Activated CD8-positive, alpha-beta T cell treated with anti-CD3 and anti-CD28 coated beads, Interleukin-2, amount 10 ng/mL, durations not matched to agents 7 days and 5 days (primary cell): Measurements from ENCODE around the gene RFX7. TPM values are rescaled to one million over a fixed set of nuclear protein-coding genes. Genes with fewer than 3 reads are reported as not detected.

Experiments
- ATAC-seq: fragments of 150-1000 bp; cut with Tn5 transposase; one replicate; pipeline ENCODE4 v1.10.0; 2021; ENCODE audit warnings: moderate library complexity
- CTCF ChIA-PET: fragments of 350-600 bp; sonication (Branson Sonifier 250); formaldehyde crosslinking; loops from one replicate; lab custom pipeline; 2021; ENCODE audit warnings: antibody characterized with exemption; lab: Charles Lee
- POLR2A ChIA-PET: fragments of 350-600 bp; sonication (Branson Sonifier 250); formaldehyde crosslinking; loops from one replicate; lab custom pipeline; 2021; ENCODE audit warnings: antibody characterized with exemption; lab: Charles Lee
- DNase-seq: peaks from one replicate; pipeline ENCODE4 v3.0.0-alpha.2; 2020
- H3K27ac Mint-ChIP-seq: one replicate; pipeline ENCODE4 v1.8.0; 2021; ENCODE audit warnings: mild to moderate bottlenecking, mixed read lengths
- H3K27me3 Mint-ChIP-seq: one replicate; pipeline ENCODE4 v1.8.0; 2021; ENCODE audit warnings: low read depth, mixed read lengths
- H3K36me3 Mint-ChIP-seq: one replicate; pipeline ENCODE4 v1.8.0; 2021; ENCODE audit warnings: low read depth, mixed read lengths
- H3K4me1 Mint-ChIP-seq: one replicate; pipeline ENCODE4 v1.8.0; 2021; ENCODE audit warnings: low read depth, mixed read lengths
- H3K4me3 Mint-ChIP-seq: one replicate; pipeline ENCODE4 v1.8.0; 2021; ENCODE audit warnings: mild to moderate bottlenecking, mixed read lengths
- H3K9me3 Mint-ChIP-seq: one replicate; pipeline ENCODE4 v1.8.0; 2022; ENCODE audit warnings: mixed read lengths; ENCODE audit not compliant: insufficient read depth
- total RNA-seq, 2 experiments: library from RNA; stranded (reverse); gene quantifications; one replicate each; pipeline ENCODE4 v1.2.3, GENCODE V29; 2021

The RFX7 gene
- total RNA-seq, 2 experiments from 2014 or later, result 32.9 to 35.1 TPM

DNA sequence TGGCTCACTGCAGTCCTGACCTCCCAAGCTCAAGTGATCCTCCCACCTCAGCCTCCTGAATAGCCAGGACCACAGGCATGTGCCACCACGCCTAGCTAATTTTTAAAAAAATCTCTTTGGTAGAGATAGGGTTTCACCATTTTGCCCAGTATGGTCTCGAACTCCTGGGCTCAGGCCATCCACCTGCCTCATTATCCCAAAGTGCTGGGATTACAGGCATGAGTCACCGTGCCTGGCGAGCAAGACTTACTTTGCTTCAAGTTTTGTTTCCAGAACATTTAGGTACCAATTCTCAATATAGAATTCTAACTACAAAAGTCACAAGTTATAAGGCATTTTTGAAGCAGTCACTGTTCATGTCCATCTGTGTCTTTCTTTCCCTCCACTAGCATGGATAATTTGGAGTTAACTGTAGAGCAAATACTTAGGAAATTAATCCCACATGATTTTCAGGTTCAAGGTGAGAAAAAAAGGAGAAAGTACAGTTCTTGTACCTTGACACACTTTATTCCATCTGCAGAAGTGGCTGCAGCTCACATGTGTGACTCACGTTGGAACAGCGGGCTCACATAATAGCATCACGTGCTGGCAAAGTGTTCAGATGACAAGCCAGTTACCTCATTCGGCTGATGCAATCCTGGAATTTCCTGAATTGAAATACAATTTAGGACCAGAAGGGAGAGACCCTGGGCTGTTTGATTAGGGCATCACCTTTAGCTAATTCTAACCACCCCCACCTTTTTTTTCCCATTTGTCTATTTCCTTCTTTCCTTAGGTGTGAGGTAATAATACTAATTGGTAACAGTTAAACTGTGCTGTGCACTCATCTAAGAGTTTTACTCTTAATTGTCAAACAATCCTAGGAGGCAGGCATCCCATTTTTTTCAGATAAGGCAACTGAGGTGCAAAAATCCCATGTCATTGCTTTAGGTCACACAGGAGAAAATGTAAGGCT is 203.3 kb downstream of the RFX7 start:
- H3K4me1 Mint-ChIP-seq, result peaks cover 31% of the 10 kb centered on the region
- no peak for ATAC-seq
- POLR2A ChIA-PET, result no interaction called here

DNA sequence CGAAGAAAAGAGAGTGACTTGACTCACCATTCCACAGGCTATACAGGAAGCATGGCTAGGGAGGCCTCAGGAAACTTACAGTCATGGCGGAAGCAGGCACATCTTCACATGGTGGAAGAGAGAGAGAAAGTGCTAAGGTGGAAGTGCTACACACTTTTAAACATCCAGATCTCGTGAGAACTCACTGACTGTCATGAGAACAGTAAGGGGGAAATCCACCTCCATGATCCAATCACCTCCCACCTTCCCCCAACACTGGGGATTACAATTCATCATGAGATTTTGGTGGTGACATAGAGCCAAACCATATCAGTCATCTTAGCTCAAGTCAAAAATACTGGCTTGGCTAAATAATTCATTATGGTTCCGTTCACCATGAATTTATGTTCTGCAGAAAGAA is 205.0 kb downstream of the RFX7 start:
- CTCF ChIA-PET, result interaction anchor here (2.1 kb wide), 1 partner anchor 14 kb away, joined by 5 read pairs; no protein-coding TSS in a partner anchor
- H3K4me3 Mint-ChIP-seq, result no peak overlapping the region

More for the DNA sequence above, 203.3 kb downstream of the RFX7 start:
- peaks cover 15% of the 10 kb centered on the region for H3K36me3 Mint-ChIP-seq
- no peak overlapping the region for H3K27ac Mint-ChIP-seq
- DNase-seq, result no peak
- CTCF ChIA-PET, result interaction anchor here (1.1 to 2.5 kb wide), 3 partner anchors 12 to 205 kb away, joined by 3 to 7 read pairs (median 5); no protein-coding TSS in a partner anchor
- peaks cover 13% of the 10 kb centered on the region for H3K27me3 Mint-ChIP-seq
- peaks cover 10% of the 10 kb centered on the region for H3K9me3 Mint-ChIP-seq
- H3K4me3 Mint-ChIP-seq, result no peak overlapping the region

GRCh38 chr15:56038015-56038414 is 205.7 kb downstream of the RFX7 start:
- peaks cover 17% of the 10 kb centered on the region for H3K27me3 Mint-ChIP-seq
- no peak overlapping the region for H3K27ac Mint-ChIP-seq
- ATAC-seq (no peak), DNase-seq (no peak)
- ChIA-PET POLR2A (no interaction called here), CTCF (interaction anchor here (1.2 kb wide), 1 partner anchor 44 kb away, joined by 4 read pairs; no protein-coding TSS in a partner anchor)
- no peaks in the 10 kb centered on the region for H3K9me3 Mint-ChIP-seq
- H3K4me3 Mint-ChIP-seq, result no peak overlapping the region
- peaks cover 31% of the 10 kb centered on the region for H3K4me1 Mint-ChIP-seq
- peaks cover 7% of the 10 kb centered on the region for H3K36me3 Mint-ChIP-seq

More for the DNA sequence above, 205.0 kb downstream of the RFX7 start:
- Mint-ChIP-seq H3K27me3 (peaks cover 17% of the 10 kb centered on the region), H3K4me1 (peaks cover 38% of the 10 kb centered on the region), H3K9me3 (no peaks in the 10 kb centered on the region), H3K27ac (no peak overlapping the region), H3K36me3 (peaks cover 10% of the 10 kb centered on the region)
- ATAC-seq, result no peak
- POLR2A ChIA-PET, result interaction anchor here (0.7 kb wide), 1 partner anchor 19 kb away, joined by 6 read pairs; no protein-coding TSS in a partner anchor
- no peak for DNase-seq

Other genes starting within 250 kb of the RFX7 start
- under 1 TPM in 1 of 2 experiments, not detected in 1; 0.60 TPM for gene TEX9, start 121.5 kb upstream of the RFX7 start, total RNA-seq
- under 1 TPM; 0.23 to 0.47 TPM for gene MNS1, start 221.3 kb upstream of the RFX7 start, total RNA-seq